AG09309 (cell line): ENCODE results near the gene AGRN.
"Not testable (repeated sequence)": the region's sequence is repeated elsewhere in the genome, so short reads cannot be mapped to it uniquely, and the experiment has no call there.

Experiments used
- DNase-seq: peaks from one replicate; pipeline ENCODE4 v3.0.0-alpha.2; 2010; ENCODE audit warnings: low read depth
- H3K4me3 ChIP-seq: 2 replicates; pipeline ENCODE4 v1.5.1; 2011; ENCODE audit warnings: mild to moderate bottlenecking, low read depth, low read length, moderate library complexity; ENCODE audit not compliant: control insufficient read depth
- CTCF ChIP-seq: IDR thresholded peaks from 2 replicates; pipeline ENCODE4 v1.5.1; 2011; ENCODE audit warnings: mild to moderate bottlenecking, low read depth, low read length, inconsistent platforms; ENCODE audit not compliant: insufficient read depth, control insufficient read depth; ENCODE audit errors: missing control alignments

Gene AGRN

GRCh38 chr1:1075148-1075935 lies 55.4 kb downstream of the AGRN start:
- DNase-seq = no peak
- TF ChIP-seq CTCF = no peak
- no peak overlapping the region for H3K4me3 ChIP-seq

- DNase-seq, H3K4me3 ChIP-seq: not testable (repeated sequence)
Observed at GRCh38 chr1:1077396-1077795, 57.5 kb downstream of the AGRN start.

- H3K4me3 ChIP-seq = peak overlapping the region; percentile 18
- no peak for TF ChIP-seq CTCF
- DNase-seq = peak; percentile 40
Observed at GRCh38 chr1:1079408-1080121, 59.6 kb downstream of the AGRN start.

- H3K4me3 ChIP-seq = peak overlapping the region; percentile 18
- no peak for DNase-seq
- no peak for TF ChIP-seq CTCF
Observed at GRCh38 chr1:1080122-1080757, 60.3 kb downstream of the AGRN start.

GRCh38 chr1:1080951-1081310 lies 61.0 kb downstream of the AGRN start:
- no peak for DNase-seq
- no peak for TF ChIP-seq CTCF
- H3K4me3 ChIP-seq = no peak overlapping the region

- TF ChIP-seq CTCF = no peak
- no peak overlapping the region for H3K4me3 ChIP-seq
- no peak for DNase-seq
Observed at GRCh38 chr1:1081311-1082238, 61.7 kb downstream of the AGRN start.
